HEK293 (cell line): ENCODE data around the gene DIO1.

Source experiments
- CTCF ChIA-PET: fragments of 350-600 bp; formaldehyde crosslinking; extraction: SDS; loops from one replicate; lab custom pipeline; 2021; ENCODE audit warnings: antibody characterized with exemption; lab: Yijun Ruan, JAX
- POLR2A ChIA-PET: fragments of 300-600 bp; formaldehyde crosslinking; extraction: SDS; loops from one replicate; lab custom pipeline; 2020; ENCODE audit warnings: antibody characterized with exemption, inconsistent platforms; lab: Yijun Ruan, JAX
- H3K27ac ChIP-seq: fragments of 200-500 bp; sonication (Bioruptor generic); 2 replicates; pipeline ENCODE4 v1.5.1; 2014; ENCODE audit warnings: low read depth, low read length, control low read depth, inconsistent platforms; ENCODE audit errors: extremely low read depth
- H3K36me3 ChIP-seq, 2 experiments: fragments of 200-500 bp in 1 of 2; sonication (Bioruptor generic) in 1 of 2; 1 replicate in 1 of 2; 2 replicates in 1 of 2; pipeline ENCODE4 v1.5.1; 2014 to 2017; ENCODE audit warnings: inconsistent platforms in 2 of 2, low read length in 2 of 2; ENCODE audit not compliant: control insufficient read depth in 2 of 2, insufficient read depth in 1 of 2
- H3K4me1 ChIP-seq: fragments of 200-500 bp; sonication (Bioruptor generic); 2 replicates; pipeline ENCODE4 v1.5.1; 2014; ENCODE audit warnings: mild to moderate bottlenecking, low read length, inconsistent platforms; ENCODE audit not compliant: control insufficient read depth, insufficient read depth
- H3K4me3 ChIP-seq: 2 replicates; pipeline ENCODE4 v1.5.1; 2011; ENCODE audit warnings: low read depth, mild to moderate bottlenecking, control low read depth, low read length, moderate library complexity
- H3K9me3 ChIP-seq: fragments of 200-500 bp; sonication (Bioruptor generic); 2 replicates; pipeline ENCODE4 v1.5.1; 2014; ENCODE audit warnings: low read depth, low read length, inconsistent platforms; ENCODE audit not compliant: control insufficient read depth, insufficient read depth
- KLF7 ChIP-seq: fragments of 450-650 bp; formaldehyde crosslinking; IDR thresholded peaks from 2 replicates; pipeline ENCODE4 v1.5.1; 2016; ENCODE audit warnings: missing biosample characterization, missing genetic modification characterization, borderline replicate concordance
- OSR2 ChIP-seq: fragments of 450-650 bp; formaldehyde crosslinking; IDR thresholded peaks from 2 replicates; pipeline ENCODE4 v1.5.1; 2016; ENCODE audit warnings: missing biosample characterization, missing genetic modification characterization
- SCRT2 ChIP-seq: fragments of 450-650 bp; formaldehyde crosslinking; IDR thresholded peaks from 2 replicates; pipeline ENCODE4 v1.5.1; 2016; ENCODE audit warnings: missing biosample characterization, missing genetic modification characterization
- SP7 ChIP-seq: fragments of 450-650 bp; formaldehyde crosslinking; IDR thresholded peaks from 2 replicates; pipeline ENCODE4 v1.5.1; 2016; ENCODE audit warnings: missing biosample characterization, missing genetic modification characterization
- ZBTB20 ChIP-seq: fragments of 450-650 bp; formaldehyde crosslinking; IDR thresholded peaks from 2 replicates; pipeline ENCODE4 v1.5.1; 2016; ENCODE audit warnings: missing biosample characterization, missing genetic modification characterization
- ZBTB48 ChIP-seq: fragments of 450-650 bp; formaldehyde crosslinking; IDR thresholded peaks from 2 replicates; pipeline ENCODE4 v1.5.1; 2016; ENCODE audit warnings: missing biosample characterization, missing genetic modification characterization
- ZBTB8A ChIP-seq: fragments of 450-650 bp; formaldehyde crosslinking; IDR thresholded peaks from 2 replicates; pipeline ENCODE4 v1.5.1; 2016; ENCODE audit warnings: missing biosample characterization, missing genetic modification characterization
- ZNF10 ChIP-seq: fragments of 450-650 bp; formaldehyde crosslinking; IDR thresholded peaks from 2 replicates; pipeline ENCODE4 v1.5.1; 2017; ENCODE audit warnings: missing biosample characterization, missing genetic modification characterization
- ZNF114 ChIP-seq: fragments of 450-650 bp; formaldehyde crosslinking; IDR thresholded peaks from 2 replicates; pipeline ENCODE4 v1.5.0; 2017; ENCODE audit warnings: missing biosample characterization, missing genetic modification characterization
- ZNF138 ChIP-seq: fragments of 450-650 bp; formaldehyde crosslinking; IDR thresholded peaks from 2 replicates; pipeline ENCODE4 v1.5.1; 2016; ENCODE audit warnings: missing biosample characterization, missing genetic modification characterization, borderline replicate concordance
- ZNF146 ChIP-seq: fragments of 450-650 bp; formaldehyde crosslinking; IDR thresholded peaks from 2 replicates; pipeline ENCODE4 v1.5.1; 2016; ENCODE audit warnings: missing biosample characterization, missing genetic modification characterization
- ZNF2 ChIP-seq: fragments of 450-650 bp; formaldehyde crosslinking; IDR thresholded peaks from 2 replicates; pipeline ENCODE4 v1.5.1; 2016; ENCODE audit warnings: missing biosample characterization, missing genetic modification characterization
- ZNF214 ChIP-seq: fragments of 450-650 bp; formaldehyde crosslinking; IDR thresholded peaks from 2 replicates; pipeline ENCODE4 v1.5.1; 2017; ENCODE audit warnings: missing biosample characterization, mild to moderate bottlenecking, missing genetic modification characterization, borderline replicate concordance
- ZNF391 ChIP-seq: fragments of 450-650 bp; formaldehyde crosslinking; IDR thresholded peaks from 2 replicates; pipeline ENCODE4 v1.5.1; 2016; ENCODE audit warnings: low read depth, missing biosample characterization, missing genetic modification characterization, borderline replicate concordance
- ZNF426 ChIP-seq: fragments of 450-650 bp; formaldehyde crosslinking; IDR thresholded peaks from 2 replicates; pipeline ENCODE4 v1.5.1; 2017; ENCODE audit warnings: missing biosample characterization, missing genetic modification characterization, mild to moderate bottlenecking, inconsistent platforms, moderate library complexity
- ZNF501 ChIP-seq: fragments of 450-650 bp; formaldehyde crosslinking; IDR thresholded peaks from 2 replicates; pipeline ENCODE4 v1.5.1; 2016; ENCODE audit warnings: missing biosample characterization, missing genetic modification characterization
- ZNF518A ChIP-seq: fragments of 450-650 bp; formaldehyde crosslinking; conservative IDR thresholded peaks from 2 replicates; pipeline ENCODE4 v1.5.1; 2016; ENCODE audit warnings: low read depth, missing biosample characterization, missing genetic modification characterization
- ZNF843 ChIP-seq: fragments of 450-650 bp; formaldehyde crosslinking; IDR thresholded peaks from 2 replicates; pipeline ENCODE4 v1.5.1; 2016; ENCODE audit warnings: missing biosample characterization, missing genetic modification characterization
- ZSCAN4 ChIP-seq: fragments of 450-650 bp; formaldehyde crosslinking; IDR thresholded peaks from 2 replicates; pipeline ENCODE4 v1.5.1; 2017; ENCODE audit warnings: missing biosample characterization, missing genetic modification characterization
- TF ChIP-seq, protein P1 (sequence below): fragments of 450-650 bp; formaldehyde crosslinking; IDR thresholded peaks from 2 replicates; pipeline ENCODE4 v1.5.1; 2016; ENCODE audit warnings: missing biosample characterization, missing genetic modification characterization
- TF ChIP-seq, protein P2 (sequence below): fragments of 450-650 bp; formaldehyde crosslinking; IDR thresholded peaks from 2 replicates; pipeline ENCODE4 v1.5.1; 2016; ENCODE audit warnings: missing biosample characterization, missing genetic modification characterization

Gene DIO1

DNA sequence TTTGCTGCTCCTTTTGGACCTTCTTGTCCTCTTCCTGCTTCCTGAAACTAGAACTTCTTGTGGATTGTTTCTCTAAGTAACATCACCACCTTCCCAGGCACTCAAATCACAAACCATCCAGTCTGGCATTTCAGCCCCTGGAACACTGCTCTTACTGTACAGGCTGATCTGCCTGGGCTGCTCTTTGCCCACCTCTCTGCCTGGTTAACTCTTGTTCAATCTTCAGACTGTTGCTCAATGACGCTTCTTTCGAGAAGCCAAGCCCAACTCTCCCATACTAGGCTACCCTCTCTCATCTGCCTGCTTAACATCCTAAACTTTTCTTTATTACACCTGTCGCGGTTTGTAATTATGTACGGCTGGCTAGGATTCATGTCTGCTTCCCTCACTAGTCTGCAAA, 657 bp downstream of the DIO1 start:
- ChIA-PET CTCF (interaction anchor here (1.1 kb wide), 1 partner anchor 34 kb away, joined by 3 read pairs; no protein-coding TSS in a partner anchor), POLR2A (no interaction called here)

DNA sequence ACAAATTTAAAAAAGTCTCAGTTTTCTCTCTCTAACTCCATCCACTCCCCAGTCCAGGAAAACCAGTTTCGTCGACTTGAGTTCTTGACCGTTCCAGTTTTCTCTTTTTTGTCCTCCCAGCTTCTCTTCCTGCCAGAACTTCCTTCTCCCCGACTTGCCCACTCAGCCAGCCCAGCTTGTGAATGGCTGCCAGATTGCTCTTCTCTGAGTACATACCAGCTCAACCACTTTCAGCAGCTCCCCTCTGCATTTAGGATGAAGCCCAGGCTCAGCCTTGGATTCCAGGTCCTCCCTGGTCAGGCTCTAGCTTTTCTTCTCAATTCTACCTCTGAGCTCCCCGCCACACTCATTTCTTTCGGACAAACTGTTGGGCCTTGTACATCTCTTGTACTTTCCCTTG, 1.4 kb downstream of the DIO1 start:
- ChIA-PET POLR2A (no interaction called here), CTCF (interaction anchor here (1.1 kb wide), 1 partner anchor 34 kb away, joined by 3 read pairs; no protein-coding TSS in a partner anchor)
- Histone ChIP-seq H3K36me3 (no peaks in the 10 kb centered on the region), H3K27ac (no peak overlapping the region), H3K4me3 (no peak overlapping the region), H3K9me3 (no peaks in the 10 kb centered on the region), H3K4me1 (no peaks in the 10 kb centered on the region; the same call in 1 of the 2 replicates)
- TF ChIP-seq, protein P1, sequence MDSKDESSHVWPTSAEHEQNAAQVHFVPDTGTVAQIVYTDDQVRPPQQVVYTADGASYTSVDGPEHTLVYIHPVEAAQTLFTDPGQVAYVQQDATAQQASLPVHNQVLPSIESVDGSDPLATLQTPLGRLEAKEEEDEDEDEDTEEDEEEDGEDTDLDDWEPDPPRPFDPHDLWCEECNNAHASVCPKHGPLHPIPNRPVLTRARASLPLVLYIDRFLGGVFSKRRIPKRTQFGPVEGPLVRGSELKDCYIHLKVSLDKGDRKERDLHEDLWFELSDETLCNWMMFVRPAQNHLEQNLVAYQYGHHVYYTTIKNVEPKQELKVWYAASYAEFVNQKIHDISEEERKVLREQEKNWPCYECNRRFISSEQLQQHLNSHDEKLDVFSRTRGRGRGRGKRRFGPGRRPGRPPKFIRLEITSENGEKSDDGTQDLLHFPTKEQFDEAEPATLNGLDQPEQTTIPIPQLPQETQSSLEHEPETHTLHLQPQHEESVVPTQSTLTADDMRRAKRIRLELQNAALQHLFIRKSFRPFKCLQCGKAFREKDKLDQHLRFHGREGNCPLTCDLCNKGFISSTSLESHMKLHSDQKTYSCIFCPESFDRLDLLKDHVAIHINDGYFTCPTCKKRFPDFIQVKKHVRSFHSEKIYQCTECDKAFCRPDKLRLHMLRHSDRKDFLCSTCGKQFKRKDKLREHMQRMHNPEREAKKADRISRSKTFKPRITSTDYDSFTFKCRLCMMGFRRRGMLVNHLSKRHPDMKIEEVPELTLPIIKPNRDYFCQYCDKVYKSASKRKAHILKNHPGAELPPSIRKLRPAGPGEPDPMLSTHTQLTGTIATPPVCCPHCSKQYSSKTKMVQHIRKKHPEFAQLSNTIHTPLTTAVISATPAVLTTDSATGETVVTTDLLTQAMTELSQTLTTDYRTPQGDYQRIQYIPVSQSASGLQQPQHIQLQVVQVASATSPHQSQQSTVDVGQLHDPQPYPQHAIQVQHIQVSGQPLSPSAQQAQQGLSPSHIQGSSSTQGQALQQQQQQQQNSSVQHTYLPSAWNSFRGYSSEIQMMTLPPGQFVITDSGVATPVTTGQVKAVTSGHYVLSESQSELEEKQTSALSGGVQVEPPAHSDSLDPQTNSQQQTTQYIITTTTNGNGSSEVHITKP: no peak
- TF ChIP-seq ZNF518A: no peak
- no peak for TF ChIP-seq ZNF426 (tag by site-specific recombination)
- no peak for TF ChIP-seq ZSCAN4 (tag by site-specific recombination)
- no peak for TF ChIP-seq ZNF214 (tag by site-specific recombination)
- no peak for TF ChIP-seq ZNF114 (tag by site-specific recombination)
- TF ChIP-seq SP7 (tag by site-specific recombination): no peak
- no peak for TF ChIP-seq ZNF843 (tag by site-specific recombination)
- no peak for TF ChIP-seq ZNF146 (tag by site-specific recombination)
- no peak for TF ChIP-seq ZNF10 (tag by site-specific recombination)
- no peak for TF ChIP-seq ZBTB20 (tag by site-specific recombination)
- TF ChIP-seq KLF7 (tag by site-specific recombination): no peak
- no peak for TF ChIP-seq OSR2
- no peak for TF ChIP-seq ZNF2 (tag by site-specific recombination)
- TF ChIP-seq, protein P2, sequence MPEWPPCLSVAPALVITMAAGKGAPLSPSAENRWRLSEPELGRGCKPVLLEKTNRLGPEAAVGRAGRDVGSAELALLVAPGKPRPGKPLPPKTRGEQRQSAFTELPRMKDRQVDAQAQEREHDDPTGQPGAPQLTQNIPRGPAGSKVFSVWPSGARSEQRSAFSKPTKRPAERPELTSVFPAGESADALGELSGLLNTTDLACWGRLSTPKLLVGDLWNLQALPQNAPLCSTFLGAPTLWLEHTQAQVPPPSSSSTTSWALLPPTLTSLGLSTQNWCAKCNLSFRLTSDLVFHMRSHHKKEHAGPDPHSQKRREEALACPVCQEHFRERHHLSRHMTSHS (tag by site-specific recombination): no peak
- TF ChIP-seq ZNF138: no peak
- no peak for TF ChIP-seq ZBTB48 (tag by site-specific recombination)
- TF ChIP-seq ZBTB8A (tag by site-specific recombination): no peak

More for the DNA sequence above, 657 bp downstream of the DIO1 start:
- no peaks in the 10 kb centered on the region for H3K9me3 ChIP-seq
- H3K4me3 ChIP-seq: no peak overlapping the region
- no peaks in the 10 kb centered on the region for H3K36me3 ChIP-seq
- TF ChIP-seq ZNF391 (tag by site-specific recombination): no peak
- no peak for TF ChIP-seq ZBTB48 (tag by site-specific recombination)
- TF ChIP-seq SCRT2: peak; percentile 47; the same call in 1 of the 2 replicates
- no peak for TF ChIP-seq ZNF501 (tag by site-specific recombination)
- H3K4me1 ChIP-seq: no peaks in the 10 kb centered on the region; the same call in 1 of the 2 replicates
- H3K27ac ChIP-seq: no peak overlapping the region
